WTC11 (cell line): ENCODE measurements around the gene CTDP1. TPM values are rescaled to one million over a fixed set of nuclear protein-coding genes. Genes with fewer than 3 reads are reported as not detected.

ENCODE experiments used
- ATAC-seq: fragments of 200-7000 bp; cut with Tn5 transposase; 2 replicates; pipeline ENCODE4 v1.10.0; 2021; ENCODE audit warnings: mild to moderate bottlenecking, moderate library complexity
- CTCF ChIA-PET: fragments of 300-600 bp; sonication (Branson Sonifier 250); formaldehyde crosslinking; loops from one replicate; lab custom pipeline; 2021; ENCODE audit warnings: antibody characterized with exemption; lab: Charles Lee
- POLR2A ChIA-PET: fragments of 350-600 bp; sonication (Branson Sonifier 250); formaldehyde crosslinking; loops from one replicate; lab custom pipeline; 2021; ENCODE audit warnings: antibody characterized with exemption; lab: Charles Lee
- DNase-seq: peaks from one replicate; pipeline ENCODE4 v3.0.0; 2021; ENCODE audit warnings: low spot score
- H3K27ac Mint-ChIP-seq: 2 replicates; pipeline ENCODE4 v1.8.0; 2021; ENCODE audit warnings: mixed read lengths
- H3K27me3 Mint-ChIP-seq: 2 replicates; pipeline ENCODE4 v1.8.0; 2021; ENCODE audit warnings: low read depth, mild to moderate bottlenecking, moderate library complexity, mixed read lengths
- H3K36me3 Mint-ChIP-seq: 2 replicates; pipeline ENCODE4 v1.8.0; 2021; ENCODE audit warnings: mixed read lengths
- H3K4me1 Mint-ChIP-seq: 2 replicates; pipeline ENCODE4 v1.8.0; 2022; ENCODE audit warnings: mixed read lengths
- H3K4me3 Mint-ChIP-seq: 2 replicates; pipeline ENCODE4 v1.8.0; 2021; ENCODE audit warnings: mild to moderate bottlenecking, moderate library complexity, mixed read lengths
- H3K9me3 Mint-ChIP-seq: 2 replicates; pipeline ENCODE4 v1.8.0; 2021; ENCODE audit warnings: mixed read lengths
- AR ChIP-seq: fragments of 250-450 bp; sonication (Bioruptor Pico); IDR thresholded peaks from 2 replicates; pipeline ENCODE4 v1.9.0; 2021; ENCODE audit warnings: mild to moderate bottlenecking
- ARID4B ChIP-seq: sonication (generic); formaldehyde crosslinking; IDR thresholded peaks from 2 replicates; pipeline ENCODE4 v1.8.0; 2023; ENCODE audit warnings: missing genetic modification reagents, mild to moderate bottlenecking, borderline replicate concordance
- ATF1 ChIP-seq: sonication (generic); formaldehyde crosslinking; IDR thresholded peaks from 2 replicates; pipeline ENCODE4 v1.8.1; 2023; ENCODE audit warnings: mild to moderate bottlenecking, moderate library complexity, missing genetic modification reagents
- ATF2 ChIP-seq: sonication (generic); formaldehyde crosslinking; IDR thresholded peaks from 2 replicates; pipeline ENCODE4 v1.8.1; 2022; ENCODE audit warnings: low read depth, missing genetic modification reagents, borderline replicate concordance
- ATF3 ChIP-seq: sonication (generic); formaldehyde crosslinking; conservative IDR thresholded peaks from 2 replicates; pipeline ENCODE4 v1.8.1; 2022; ENCODE audit warnings: mild to moderate bottlenecking, missing genetic modification reagents
- FOXP4 ChIP-seq: sonication (generic); formaldehyde crosslinking; IDR thresholded peaks from 2 replicates; pipeline ENCODE4 v1.8.0; 2022; ENCODE audit warnings: mild to moderate bottlenecking, missing genetic modification reagents
- HMGA2 ChIP-seq: fragments of 250-450 bp; sonication (Bioruptor Pico); IDR thresholded peaks from 2 replicates; pipeline ENCODE4 v1.4.0; 2021; ENCODE audit warnings: mild to moderate bottlenecking, moderate library complexity
- HMGXB4 ChIP-seq: sonication (generic); formaldehyde crosslinking; IDR thresholded peaks from 2 replicates; pipeline ENCODE4 v1.8.1; 2023; ENCODE audit warnings: mild to moderate bottlenecking, moderate library complexity, missing genetic modification reagents
- MAX ChIP-seq: sonication (generic); formaldehyde crosslinking; IDR thresholded peaks from 2 replicates; pipeline ENCODE4 v1.8.0; 2022; ENCODE audit warnings: mild to moderate bottlenecking, missing genetic modification reagents
- NR2C2 ChIP-seq: sonication (generic); formaldehyde crosslinking; IDR thresholded peaks from 2 replicates; pipeline ENCODE4 v1.8.0; 2022; ENCODE audit warnings: mild to moderate bottlenecking, missing genetic modification reagents
- PREB ChIP-seq: sonication (generic); formaldehyde crosslinking; IDR thresholded peaks from 2 replicates; pipeline ENCODE4 v1.8.1; 2022; ENCODE audit warnings: mild to moderate bottlenecking, missing genetic modification reagents, moderate library complexity, borderline replicate concordance
- SMAD3 ChIP-seq: sonication (generic); formaldehyde crosslinking; IDR thresholded peaks from 2 replicates; pipeline ENCODE4 v1.8.0; 2022; ENCODE audit warnings: missing genetic modification reagents, mild to moderate bottlenecking, borderline replicate concordance
- SOX15 ChIP-seq: fragments of 250-450 bp; sonication (Bioruptor Pico); IDR thresholded peaks from 2 replicates; pipeline ENCODE4 v1.9.0; 2021; ENCODE audit warnings: mild to moderate bottlenecking
- TCF7 ChIP-seq: sonication (generic); formaldehyde crosslinking; IDR thresholded peaks from 2 replicates; pipeline ENCODE4 v1.8.0; 2022; ENCODE audit warnings: mild to moderate bottlenecking, low read depth, missing genetic modification reagents, moderate library complexity
- ZBTB43 ChIP-seq: sonication (generic); formaldehyde crosslinking; IDR thresholded peaks from 2 replicates; pipeline ENCODE4 v1.8.1; 2023; ENCODE audit warnings: mild to moderate bottlenecking, missing genetic modification reagents
- ZNF263 ChIP-seq: sonication (generic); formaldehyde crosslinking; IDR thresholded peaks from 2 replicates; pipeline ENCODE4 v1.8.1; 2022; ENCODE audit warnings: low read depth, mild to moderate bottlenecking, moderate library complexity, missing genetic modification reagents
- ZNF396 ChIP-seq: fragments of 250-450 bp; sonication (Bioruptor Pico); IDR thresholded peaks from 2 replicates; pipeline ENCODE4 v1.8.0; 2021; ENCODE audit warnings: mild to moderate bottlenecking, moderate library complexity, borderline replicate concordance
- total RNA-seq: library from RNA; stranded (reverse); gene quantifications from 3 replicates; pipeline ENCODE4 v1.2.3, GENCODE V29; 2021

The CTDP1 gene
- total RNA-seq, 1 experiment from 2014 or later, result 39.7 TPM

GRCh38 chr18:79685971-79686370 lies 6.4 kb downstream of the CTDP1 start:
- Mint-ChIP-seq H3K27ac (no peak overlapping the region), H3K27me3 (no peaks in the 10 kb centered on the region), H3K9me3 (no peaks in the 10 kb centered on the region), H3K4me1 (peaks cover 14% of the 10 kb centered on the region), H3K4me3 (no peak overlapping the region), H3K36me3 (no peaks in the 10 kb centered on the region)
- POLR2A ChIA-PET, result no interaction called here
- no peak for DNase-seq
- TF ChIP-seq FOXP4 (no peak), SMAD3 (CRISPR knock-in tag) (no peak), PREB (CRISPR knock-in tag) (no peak), NR2C2 (CRISPR knock-in tag) (no peak), ATF1 (CRISPR knock-in tag) (no peak), MAX (no peak), ZNF396 (no peak), TCF7 (CRISPR knock-in tag) (no peak), ATF2 (CRISPR knock-in tag) (no peak), ARID4B (no peak), AR (CRISPR knock-in tag) (no peak), ZBTB43 (CRISPR knock-in tag) (no peak), ZNF263 (CRISPR knock-in tag) (no peak), ATF3 (no peak), SOX15 (CRISPR knock-in tag) (no peak), HMGXB4 (no peak), HMGA2 (CRISPR knock-in tag) (no peak)
- CTCF ChIA-PET, result no interaction called here
- no peak for ATAC-seq
